Upper lobe of left lung (tissue), 4 donors: ENCODE measurements around the gene ST3GAL4.

Experiments used
- CTCF ChIP-seq, 6 experiments: fragments of 450-650 bp in 4 of 6; fragments of 200-600 bp in 2 of 6; sonication (generic) in 2 of 6; IDR thresholded peaks; one replicate each; pipeline ENCODE4 v1.5.1; 2016 to 2019; ENCODE audit warnings: antibody characterized with exemption in 6 of 6
- EP300 ChIP-seq, 4 donors: sonication (generic); formaldehyde crosslinking; IDR thresholded peaks; one replicate each; pipeline ENCODE4 v1.5.1; 2017; ENCODE audit warnings: antibody characterized with exemption in 4 of 4, control low read depth in 2 of 4
- POLR2A ChIP-seq, 4 donors: fragments of 450-650 bp; IDR thresholded peaks; one replicate each; pipeline ENCODE4 v1.5.1; 2016 to 2017; ENCODE audit warnings: antibody characterized with exemption in 4 of 4, mild to moderate bottlenecking in 2 of 4
- POLR2AphosphoS5 ChIP-seq, 2 donors: sonication (generic); formaldehyde crosslinking; IDR thresholded peaks; one replicate each; pipeline ENCODE4 v1.5.1; 2017; ENCODE audit warnings: antibody characterized with exemption in 2 of 2

GRCh38 chr11:126336671-126337101, 18.8 kb upstream of the ST3GAL4 start:
- TF ChIP-seq CTCF (IDR thresholded peaks at IDR 0.05), result no peak
- no peak for TF ChIP-seq POLR2A (IDR thresholded peaks at IDR 0.05)
- TF ChIP-seq POLR2AphosphoS5 (IDR thresholded peaks at IDR 0.05), result no peak
- TF ChIP-seq EP300 (IDR thresholded peaks at IDR 0.05), result no peak
